Loucy (cell line): Measurements from ENCODE around the gene RHOB.
A peak's percentile ranks its signal among the peaks of the same experiment; 100 is the strongest.

Experiments
- CTCF ChIP-seq: fragments of 200-600 bp; sonication (generic); conservative IDR thresholded peaks from 2 replicates; pipeline ENCODE4 v1.5.1; 2014; ENCODE audit warnings: mild to moderate bottlenecking, antibody characterized with exemption, low read length
- EZH2phosphoT487 ChIP-seq: fragments of 200-600 bp; IDR thresholded peaks from 2 replicates; pipeline ENCODE4 v1.6.1; 2018; ENCODE audit warnings: antibody characterized with exemption, mild to moderate bottlenecking, moderate library complexity, borderline replicate concordance

DNA sequence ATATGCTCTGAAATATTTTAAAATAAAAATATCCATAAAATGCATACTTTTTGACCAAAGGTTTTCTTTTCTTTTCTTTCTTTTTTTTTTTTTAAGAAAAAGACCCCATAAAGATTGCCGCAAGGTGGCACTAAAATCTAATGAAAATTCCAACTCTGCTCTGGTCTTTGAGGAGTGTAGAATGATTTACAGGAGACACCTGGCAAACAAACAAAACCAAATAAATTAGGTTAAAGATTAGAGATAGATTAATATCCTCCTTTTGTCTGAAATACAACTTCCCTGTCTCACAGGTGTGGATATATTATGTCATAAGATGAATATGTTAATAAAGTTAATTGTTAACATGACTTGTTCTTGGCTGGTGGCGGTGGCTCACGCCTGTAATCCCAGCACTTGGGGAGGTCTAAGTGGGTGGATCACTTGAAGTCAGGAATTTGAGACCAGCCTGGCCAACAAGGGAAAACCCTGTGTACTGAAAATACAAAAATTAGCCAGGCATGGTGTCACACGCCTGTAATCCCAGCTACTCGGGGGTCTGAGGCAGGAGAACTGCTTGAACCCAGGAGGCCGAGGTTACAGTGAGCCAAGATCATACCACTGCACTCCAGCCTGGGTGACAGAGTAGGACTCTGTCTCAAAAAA lies 3.5 kb upstream of the RHOB start:
- TF ChIP-seq CTCF (peak; percentile 77), EZH2phosphoT487 (no peak)
